GM23338 (cell line): Measurements from ENCODE around the gene FAM171A2. TPM values are rescaled to one million over a fixed set of nuclear protein-coding genes. Genes with fewer than 3 reads are reported as not detected.

ENCODE experiments used
- ATAC-seq: fragments of 200-7000 bp; cut with Tn5 transposase; 3 replicates; pipeline ENCODE4 v1.9.1; 2020
- DNase-seq: peaks from one replicate; pipeline ENCODE4 v3.0.0-alpha.2; 2015; ENCODE audit warnings: low spot score
- H2AFZ ChIP-seq: fragments of 200-600 bp; sonication (generic); 2 replicates; pipeline ENCODE4 v1.8.0; 2016; ENCODE audit warnings: antibody characterized with exemption, mild to moderate bottlenecking, moderate library complexity
- H3F3A ChIP-seq: fragments of 200-600 bp; sonication (generic); replicated peaks from 2 replicates; pipeline ENCODE4 v1.8.0; 2017; ENCODE audit warnings: antibody characterized with exemption, mixed run types, low read depth
- H3K27ac ChIP-seq: fragments of 200-600 bp; sonication (generic); 2 replicates; pipeline ENCODE4 v1.6.1; 2016; ENCODE audit warnings: low read depth
- H3K27me3 ChIP-seq: fragments of 200-600 bp; sonication (generic); 2 replicates; pipeline ENCODE4 v1.8.0; 2016; ENCODE audit warnings: mild to moderate bottlenecking, mixed run types, moderate library complexity; ENCODE audit not compliant: insufficient read depth
- H3K36me3 ChIP-seq: fragments of 200-600 bp; sonication (generic); 2 replicates; pipeline ENCODE4 v1.8.0; 2016; ENCODE audit warnings: mild to moderate bottlenecking; ENCODE audit not compliant: insufficient read depth
- H3K4me1 ChIP-seq: fragments of 200-600 bp; sonication (generic); 2 replicates; pipeline ENCODE4 v1.8.0; 2016; ENCODE audit warnings: mild to moderate bottlenecking, moderate library complexity; ENCODE audit not compliant: insufficient read depth
- H3K4me2 ChIP-seq: fragments of 200-600 bp; sonication (generic); 2 replicates; pipeline ENCODE4 v1.7.1; 2017; ENCODE audit warnings: mixed run types
- H3K4me3 ChIP-seq: fragments of 200-600 bp; sonication (generic); 2 replicates; pipeline ENCODE4 v1.6.1; 2016; ENCODE audit warnings: mixed run types
- H3K79me2 ChIP-seq: fragments of 200-600 bp; sonication (generic); replicated peaks from 2 replicates; pipeline ENCODE4 v1.8.0; 2017; ENCODE audit warnings: mild to moderate bottlenecking; ENCODE audit not compliant: insufficient read depth
- H3K9me2 ChIP-seq: fragments of 200-600 bp; sonication (generic); 2 replicates; pipeline ENCODE4 v1.8.0; 2017; ENCODE audit not compliant: insufficient read depth
- H4K20me1 ChIP-seq: fragments of 200-600 bp; sonication (generic); replicated peaks from 2 replicates; pipeline ENCODE4 v1.8.0; 2017; ENCODE audit warnings: mild to moderate bottlenecking; ENCODE audit not compliant: insufficient read depth
- H3K27ac Mint-ChIP-seq: 2 replicates; pipeline ENCODE4 v1.8.0; 2020; ENCODE audit warnings: inconsistent platforms, mild to moderate bottlenecking, moderate library complexity, mixed read lengths
- H3K27me3 Mint-ChIP-seq: 3 replicates; pipeline ENCODE4 v1.8.0; 2022; ENCODE audit warnings: low read depth, mild to moderate bottlenecking, moderate library complexity, mixed read lengths, inconsistent platforms; ENCODE audit not compliant: insufficient read depth, poor library complexity
- H3K36me3 Mint-ChIP-seq: 3 replicates; pipeline ENCODE4 v1.8.0; 2021; ENCODE audit warnings: low read depth, mild to moderate bottlenecking, inconsistent platforms, moderate library complexity, mixed read lengths
- H3K4me1 Mint-ChIP-seq: 3 replicates; pipeline ENCODE4 v1.8.0; 2020; ENCODE audit warnings: mild to moderate bottlenecking, inconsistent platforms, mixed read lengths
- H3K4me3 Mint-ChIP-seq: 3 replicates; pipeline ENCODE4 v1.8.0; 2021; ENCODE audit warnings: moderate library complexity, mild to moderate bottlenecking, inconsistent platforms, mixed read lengths
- H3K9me3 Mint-ChIP-seq: 3 replicates; pipeline ENCODE4 v1.8.0; 2020; ENCODE audit warnings: moderate library complexity, mild to moderate bottlenecking, inconsistent platforms, mixed read lengths
- CREB1 ChIP-seq: fragments of 250-450 bp; sonication (Bioruptor Pico); IDR thresholded peaks from 2 replicates; pipeline ENCODE4 v1.5.0; 2020; ENCODE audit warnings: low read depth, mild to moderate bottlenecking, moderate library complexity
- CTCF ChIP-seq, 2 experiments: fragments of 200-600 bp in 1 of 2; sonication (generic) in 1 of 2; conservative IDR thresholded peaks; 2 replicates each; pipeline versions ENCODE4 v1.5.1 to v1.6.1; 2016 to 2017; ENCODE audit warnings: antibody characterized with exemption in 2 of 2, low read depth in 2 of 2, mild to moderate bottlenecking in 2 of 2, moderate library complexity in 1 of 2
- ETS1 ChIP-seq: IDR thresholded peaks from 2 replicates; pipeline ENCODE4 v1.6.1; 2016; ENCODE audit warnings: antibody characterized with exemption
- EZH2 ChIP-seq: fragments of 200-600 bp; sonication (generic); IDR thresholded peaks from one replicate; pipeline ENCODE4 v1.8.0; 2017; ENCODE audit warnings: antibody characterized with exemption, mild to moderate bottlenecking, low read depth; ENCODE audit not compliant: unreplicated experiment
- EZH2phosphoT487 ChIP-seq: fragments of 200-600 bp; sonication (generic); IDR thresholded peaks from one replicate; pipeline ENCODE4 v1.8.1; 2018; ENCODE audit warnings: antibody characterized with exemption; ENCODE audit not compliant: unreplicated experiment
- JUNB ChIP-seq: IDR thresholded peaks from one replicate; pipeline ENCODE4 v1.6.1; 2016; ENCODE audit warnings: antibody characterized with exemption; ENCODE audit not compliant: unreplicated experiment
- NANOG ChIP-seq: IDR thresholded peaks from 2 replicates; pipeline ENCODE4 v1.6.1; 2016; ENCODE audit warnings: antibody characterized with exemption, borderline replicate concordance
- POLR2AphosphoS5 ChIP-seq: IDR thresholded peaks from 2 replicates; pipeline ENCODE4 v1.6.1; 2016; ENCODE audit warnings: antibody characterized with exemption, low read depth
- STAT1 ChIP-seq: IDR thresholded peaks from one replicate; pipeline ENCODE4 v1.6.1; 2016; ENCODE audit warnings: antibody characterized with exemption; ENCODE audit not compliant: unreplicated experiment
- ZNF114 ChIP-seq: fragments of 250-450 bp; sonication (Bioruptor Pico); IDR thresholded peaks from 2 replicates; pipeline ENCODE4 v1.5.0; 2020; ENCODE audit warnings: mild to moderate bottlenecking, moderate library complexity
- ZNF331 ChIP-seq: fragments of 250-450 bp; sonication (Bioruptor Pico); IDR thresholded peaks from 2 replicates; pipeline ENCODE4 v1.5.0; 2020; ENCODE audit warnings: low read depth, mild to moderate bottlenecking, moderate library complexity
- polyA plus RNA-seq: library from polyadenylated mRNA; unstranded; fragments of >200 nt; fragmentation: Nextera tagmentation; extraction: Ambion mirVana; gene quantifications from 2 replicates; pipeline ENCODE4 v1.2.1, GENCODE V29; 2016
- total RNA-seq: library from RNA; depleted of rRNA; stranded (reverse); fragments of >200 nt; shearing (Covaris generic); gene quantifications from 2 replicates; pipeline ENCODE4 v1.2.3, GENCODE V29; 2014
- TF ChIP-seq, protein P1 (sequence below): fragments of 250-450 bp; sonication (Bioruptor Pico); IDR thresholded peaks from 2 replicates; pipeline ENCODE4 v1.5.0; 2020; ENCODE audit warnings: mild to moderate bottlenecking, moderate library complexity
- TF ChIP-seq, protein P2 (sequence below): IDR thresholded peaks from one replicate; pipeline ENCODE4 v1.6.1; 2018; ENCODE audit warnings: antibody characterized with exemption; ENCODE audit not compliant: unreplicated experiment

Gene FAM171A2
- total and polyA plus RNA-seq, 2 experiments from 2014 or later, result 4.1 to 35.4 TPM

- H3K9me2 ChIP-seq, result no peaks in the 10 kb centered on the region
- 0 out of 2 replicates have a peak, but pooled peaks cover 4% of the 10 kb centered on the region for H3K27me3 ChIP-seq
- DNase-seq (peak; percentile 94), ATAC-seq (peak; percentile 89)
- 0 out of 2 replicates have a peak, but pooled peaks cover 3% of the 10 kb centered on the region for H4K20me1 ChIP-seq
- peak within 1 kb of the TSS; percentile 95 for H2AFZ ChIP-seq
- H3F3A ChIP-seq, result peaks cover 12% of the 10 kb centered on the region; the same call in 1 of the 2 replicates
- no peaks in the 10 kb centered on the region; the same call in 2 of the 3 replicates for H3K9me3 Mint-ChIP-seq
- peaks cover 23% of the 10 kb centered on the region for H3K27me3 Mint-ChIP-seq
- H3K27ac ChIP-seq, result peak within 1 kb of the TSS; percentile 92; the same call in 1 of the 2 replicates
- H3K4me2 ChIP-seq, result peak within 1 kb of the TSS; percentile 96
- no peaks in the 10 kb centered on the region for H3K36me3 Mint-ChIP-seq
- H3K4me1 ChIP-seq, result peaks cover 18% of the 10 kb centered on the region; the same call in 1 of the 2 replicates
- H3K36me3 ChIP-seq, result no peaks in the 10 kb centered on the region
- H3K4me1 Mint-ChIP-seq, result peaks cover 45% of the 10 kb centered on the region
- no peak for TF ChIP-seq CTCF (conservative IDR thresholded peaks at IDR 0.05; ENCODE audit: low read depth in 2 of 2)
- no peak for TF ChIP-seq EZH2
- TF ChIP-seq, protein P1, sequence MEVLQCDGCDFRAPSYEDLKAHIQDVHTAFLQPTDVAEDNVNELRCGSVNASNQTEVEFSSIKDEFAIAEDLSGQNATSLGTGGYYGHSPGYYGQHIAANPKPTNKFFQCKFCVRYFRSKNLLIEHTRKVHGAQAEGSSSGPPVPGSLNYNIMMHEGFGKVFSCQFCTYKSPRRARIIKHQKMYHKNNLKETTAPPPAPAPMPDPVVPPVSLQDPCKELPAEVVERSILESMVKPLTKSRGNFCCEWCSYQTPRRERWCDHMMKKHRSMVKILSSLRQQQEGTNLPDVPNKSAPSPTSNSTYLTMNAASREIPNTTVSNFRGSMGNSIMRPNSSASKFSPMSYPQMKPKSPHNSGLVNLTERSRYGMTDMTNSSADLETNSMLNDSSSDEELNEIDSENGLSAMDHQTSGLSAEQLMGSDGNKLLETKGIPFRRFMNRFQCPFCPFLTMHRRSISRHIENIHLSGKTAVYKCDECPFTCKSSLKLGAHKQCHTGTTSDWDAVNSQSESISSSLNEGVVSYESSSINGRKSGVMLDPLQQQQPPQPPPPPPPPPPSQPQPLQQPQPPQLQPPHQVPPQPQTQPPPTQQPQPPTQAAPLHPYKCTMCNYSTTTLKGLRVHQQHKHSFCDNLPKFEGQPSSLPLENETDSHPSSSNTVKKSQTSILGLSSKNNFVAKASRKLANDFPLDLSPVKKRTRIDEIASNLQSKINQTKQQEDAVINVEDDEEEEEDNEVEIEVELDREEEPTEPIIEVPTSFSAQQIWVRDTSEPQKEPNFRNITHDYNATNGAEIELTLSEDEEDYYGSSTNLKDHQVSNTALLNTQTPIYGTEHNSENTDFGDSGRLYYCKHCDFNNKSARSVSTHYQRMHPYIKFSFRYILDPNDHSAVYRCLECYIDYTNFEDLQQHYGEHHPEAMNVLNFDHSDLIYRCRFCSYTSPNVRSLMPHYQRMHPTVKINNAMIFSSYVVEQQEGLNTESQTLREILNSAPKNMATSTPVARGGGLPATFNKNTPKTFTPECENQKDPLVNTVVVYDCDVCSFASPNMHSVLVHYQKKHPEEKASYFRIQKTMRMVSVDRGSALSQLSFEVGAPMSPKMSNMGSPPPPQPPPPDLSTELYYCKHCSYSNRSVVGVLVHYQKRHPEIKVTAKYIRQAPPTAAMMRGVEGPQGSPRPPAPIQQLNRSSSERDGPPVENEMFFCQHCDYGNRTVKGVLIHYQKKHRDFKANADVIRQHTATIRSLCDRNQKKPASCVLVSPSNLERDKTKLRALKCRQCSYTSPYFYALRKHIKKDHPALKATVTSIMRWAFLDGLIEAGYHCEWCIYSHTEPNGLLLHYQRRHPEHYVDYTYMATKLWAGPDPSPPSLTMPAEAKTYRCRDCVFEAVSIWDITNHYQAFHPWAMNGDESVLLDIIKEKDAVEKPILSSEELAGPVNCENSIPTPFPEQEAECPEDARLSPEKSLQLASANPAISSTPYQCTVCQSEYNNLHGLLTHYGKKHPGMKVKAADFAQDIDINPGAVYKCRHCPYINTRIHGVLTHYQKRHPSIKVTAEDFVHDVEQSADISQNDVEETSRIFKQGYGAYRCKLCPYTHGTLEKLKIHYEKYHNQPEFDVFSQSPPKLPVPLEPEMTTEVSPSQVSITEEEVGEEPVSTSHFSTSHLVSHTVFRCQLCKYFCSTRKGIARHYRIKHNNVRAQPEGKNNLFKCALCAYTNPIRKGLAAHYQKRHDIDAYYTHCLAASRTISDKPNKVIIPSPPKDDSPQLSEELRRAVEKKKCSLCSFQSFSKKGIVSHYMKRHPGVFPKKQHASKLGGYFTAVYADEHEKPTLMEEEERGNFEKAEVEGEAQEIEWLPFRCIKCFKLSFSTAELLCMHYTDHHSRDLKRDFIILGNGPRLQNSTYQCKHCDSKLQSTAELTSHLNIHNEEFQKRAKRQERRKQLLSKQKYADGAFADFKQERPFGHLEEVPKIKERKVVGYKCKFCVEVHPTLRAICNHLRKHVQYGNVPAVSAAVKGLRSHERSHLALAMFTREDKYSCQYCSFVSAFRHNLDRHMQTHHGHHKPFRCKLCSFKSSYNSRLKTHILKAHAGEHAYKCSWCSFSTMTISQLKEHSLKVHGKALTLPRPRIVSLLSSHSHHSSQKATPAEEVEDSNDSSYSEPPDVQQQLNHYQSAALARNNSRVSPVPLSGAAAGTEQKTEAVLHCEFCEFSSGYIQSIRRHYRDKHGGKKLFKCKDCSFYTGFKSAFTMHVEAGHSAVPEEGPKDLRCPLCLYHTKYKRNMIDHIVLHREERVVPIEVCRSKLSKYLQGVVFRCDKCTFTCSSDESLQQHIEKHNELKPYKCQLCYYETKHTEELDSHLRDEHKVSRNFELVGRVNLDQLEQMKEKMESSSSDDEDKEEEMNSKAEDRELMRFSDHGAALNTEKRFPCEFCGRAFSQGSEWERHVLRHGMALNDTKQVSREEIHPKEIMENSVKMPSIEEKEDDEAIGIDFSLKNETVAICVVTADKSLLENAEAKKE (CRISPR knock-in tag), result no peak
- TF ChIP-seq STAT1, result no peak
- peak; percentile 59 for TF ChIP-seq POLR2AphosphoS5
- TF ChIP-seq ZNF114, result no peak
- TF ChIP-seq, protein P2, sequence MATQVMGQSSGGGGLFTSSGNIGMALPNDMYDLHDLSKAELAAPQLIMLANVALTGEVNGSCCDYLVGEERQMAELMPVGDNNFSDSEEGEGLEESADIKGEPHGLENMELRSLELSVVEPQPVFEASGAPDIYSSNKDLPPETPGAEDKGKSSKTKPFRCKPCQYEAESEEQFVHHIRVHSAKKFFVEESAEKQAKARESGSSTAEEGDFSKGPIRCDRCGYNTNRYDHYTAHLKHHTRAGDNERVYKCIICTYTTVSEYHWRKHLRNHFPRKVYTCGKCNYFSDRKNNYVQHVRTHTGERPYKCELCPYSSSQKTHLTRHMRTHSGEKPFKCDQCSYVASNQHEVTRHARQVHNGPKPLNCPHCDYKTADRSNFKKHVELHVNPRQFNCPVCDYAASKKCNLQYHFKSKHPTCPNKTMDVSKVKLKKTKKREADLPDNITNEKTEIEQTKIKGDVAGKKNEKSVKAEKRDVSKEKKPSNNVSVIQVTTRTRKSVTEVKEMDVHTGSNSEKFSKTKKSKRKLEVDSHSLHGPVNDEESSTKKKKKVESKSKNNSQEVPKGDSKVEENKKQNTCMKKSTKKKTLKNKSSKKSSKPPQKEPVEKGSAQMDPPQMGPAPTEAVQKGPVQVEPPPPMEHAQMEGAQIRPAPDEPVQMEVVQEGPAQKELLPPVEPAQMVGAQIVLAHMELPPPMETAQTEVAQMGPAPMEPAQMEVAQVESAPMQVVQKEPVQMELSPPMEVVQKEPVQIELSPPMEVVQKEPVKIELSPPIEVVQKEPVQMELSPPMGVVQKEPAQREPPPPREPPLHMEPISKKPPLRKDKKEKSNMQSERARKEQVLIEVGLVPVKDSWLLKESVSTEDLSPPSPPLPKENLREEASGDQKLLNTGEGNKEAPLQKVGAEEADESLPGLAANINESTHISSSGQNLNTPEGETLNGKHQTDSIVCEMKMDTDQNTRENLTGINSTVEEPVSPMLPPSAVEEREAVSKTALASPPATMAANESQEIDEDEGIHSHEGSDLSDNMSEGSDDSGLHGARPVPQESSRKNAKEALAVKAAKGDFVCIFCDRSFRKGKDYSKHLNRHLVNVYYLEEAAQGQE, result peak; percentile 87
- TF ChIP-seq ETS1, result no peak
- no peak for TF ChIP-seq ZNF331 (CRISPR knock-in tag)
- TF ChIP-seq CREB1 (CRISPR knock-in tag), result peak; percentile 96
- no peak for TF ChIP-seq NANOG
- no peak for TF ChIP-seq JUNB
- no peak for TF ChIP-seq EZH2phosphoT487
- no peaks in the 10 kb centered on the region for H3K79me2 ChIP-seq
- peak within 1 kb of the TSS; percentile 79 for H3K4me3 ChIP-seq
- H3K4me3 Mint-ChIP-seq, result peak within 1 kb of the TSS; percentile 71
- peak within 1 kb of the TSS; percentile 88 for H3K27ac Mint-ChIP-seq
Measured at GRCh38 chr17:44308320-44308818, 55.3 kb downstream of the FAM171A2 start, which contains the start of gene RUNDC3A. Gene RUNDC3A, plus strand, starts transcription at chr17:44308601. Its CDS starts 232 bp downstream, at chr17:44308833.
